SKM-1 (cell line): Measurements from ENCODE around the gene OR52N5.

Experiments used
- DNase-seq: peaks from one replicate; lab custom pipeline; 2025; ENCODE audit not compliant: unreplicated experiment; lab: John Stamatoyannopoulos, UW

OR52N5 gene

DNA sequence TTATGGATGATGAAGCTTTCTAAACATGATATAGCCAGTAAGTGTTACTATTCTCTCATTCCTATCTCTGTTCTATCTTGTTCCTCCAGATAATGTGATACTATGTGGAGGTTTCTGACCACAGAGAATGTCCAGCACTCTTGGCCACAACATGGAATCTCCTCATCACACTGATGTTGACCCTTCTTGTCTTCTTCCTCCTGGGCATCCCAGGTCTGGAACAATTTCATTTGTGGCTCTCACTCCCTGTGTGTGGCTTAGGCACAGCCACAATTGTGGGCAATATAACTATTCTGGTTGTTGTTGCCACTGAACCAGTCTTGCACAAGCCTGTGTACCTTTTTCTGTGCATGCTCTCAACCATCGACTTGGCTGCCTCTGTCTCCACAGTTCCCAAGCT is 56.8 kb downstream of the OR52N5 start:
- no peak for DNase-seq
